Ishikawa (cell line): ENCODE results near the gene EBP.

ENCODE experiments used
- CEBPB ChIP-seq: IDR thresholded peaks from 2 replicates; pipeline ENCODE4 v1.6.1; 2012
- CREB1 ChIP-seq: IDR thresholded peaks from 2 replicates; pipeline ENCODE4 v1.6.1; 2012; ENCODE audit warnings: low read depth
- EGR1 ChIP-seq: IDR thresholded peaks from 2 replicates; pipeline ENCODE4 v1.6.1; 2012
- EP300 ChIP-seq: IDR thresholded peaks from 2 replicates; pipeline ENCODE4 v1.6.1; 2012; ENCODE audit warnings: borderline replicate concordance
- FOXM1 ChIP-seq: IDR thresholded peaks from 2 replicates; pipeline ENCODE4 v1.6.1; 2012; ENCODE audit warnings: low read depth, borderline replicate concordance
- MAX ChIP-seq: IDR thresholded peaks from 2 replicates; pipeline ENCODE4 v1.6.1; 2012
- NFIC ChIP-seq: IDR thresholded peaks from 2 replicates; pipeline ENCODE4 v1.6.1; 2012
- RAD21 ChIP-seq: IDR thresholded peaks from 2 replicates; pipeline ENCODE4 v1.6.1; 2012; ENCODE audit warnings: low read depth
- REST ChIP-seq: IDR thresholded peaks from 2 replicates; pipeline ENCODE4 v1.6.1; 2012; ENCODE audit warnings: low read depth, mild to moderate bottlenecking
- TAF1 ChIP-seq: IDR thresholded peaks from 2 replicates; pipeline ENCODE4 v1.6.1; 2012; ENCODE audit warnings: low read depth, mild to moderate bottlenecking
- TCF12 ChIP-seq: IDR thresholded peaks from 2 replicates; pipeline ENCODE4 v1.6.1; 2012; ENCODE audit warnings: low read depth
- TEAD4 ChIP-seq: IDR thresholded peaks from 2 replicates; pipeline ENCODE4 v1.6.1; 2012
- USF1 ChIP-seq: IDR thresholded peaks from 2 replicates; pipeline ENCODE4 v1.6.1; 2012
- YY1 ChIP-seq: IDR thresholded peaks from 2 replicates; pipeline ENCODE4 v1.6.1; 2012; ENCODE audit warnings: low read depth
- ZBTB7A ChIP-seq: IDR thresholded peaks from 2 replicates; pipeline ENCODE4 v1.6.1; 2012; ENCODE audit warnings: low read depth

EBP gene

GRCh38 chrX:48492293-48492910 lies 29.2 kb upstream of the EBP start:
- no peak for TF ChIP-seq EP300
- TF ChIP-seq CREB1 = no peak
- no peak for TF ChIP-seq YY1
- TF ChIP-seq ZBTB7A = no peak
- no peak for TF ChIP-seq EGR1
- TF ChIP-seq TAF1 = no peak
- TF ChIP-seq USF1 = no peak
- no peak for TF ChIP-seq TEAD4
- no peak for TF ChIP-seq CEBPB
- TF ChIP-seq RAD21 = no peak
- no peak for TF ChIP-seq MAX
- no peak for TF ChIP-seq TCF12
- TF ChIP-seq FOXM1 = no peak
- TF ChIP-seq REST = no peak
- TF ChIP-seq NFIC = no peak

GRCh38 chrX:48493890-48494364 lies 27.7 kb upstream of the EBP start:
- TF ChIP-seq NFIC = peak; percentile 45; the same call in 1 of the 2 replicates
- no peak for TF ChIP-seq FOXM1
- no peak for TF ChIP-seq EGR1
- no peak for TF ChIP-seq TAF1
- TF ChIP-seq CREB1 = no peak
- no peak for TF ChIP-seq EP300
- no peak for TF ChIP-seq MAX
- no peak for TF ChIP-seq TEAD4
- TF ChIP-seq CEBPB = no peak
- no peak for TF ChIP-seq REST
- no peak for TF ChIP-seq USF1
- no peak for TF ChIP-seq TCF12
- TF ChIP-seq RAD21 = peak; percentile 67
- TF ChIP-seq YY1 = no peak
- no peak for TF ChIP-seq ZBTB7A

GRCh38 chrX:48496660-48497059 lies 24.9 kb upstream of the EBP start:
- TF ChIP-seq FOXM1 = no peak

GRCh38 chrX:48497871-48498270 lies 23.7 kb upstream of the EBP start:
- no peak for TF ChIP-seq EGR1
- TF ChIP-seq USF1 = no peak
- TF ChIP-seq ZBTB7A = no peak
- TF ChIP-seq FOXM1 = no peak
- no peak for TF ChIP-seq MAX
- TF ChIP-seq RAD21 = no peak
- TF ChIP-seq CEBPB = no peak
- no peak for TF ChIP-seq YY1
- no peak for TF ChIP-seq TCF12
- TF ChIP-seq NFIC = no peak
- TF ChIP-seq CREB1 = no peak
- TF ChIP-seq REST = no peak
- TF ChIP-seq TAF1 = no peak
- TF ChIP-seq EP300 = no peak
